A549 treated with CpdA at 1 μM for 4 hours (cell line): ENCODE measurements around the gene SAMD14. TPM values are rescaled to one million over a fixed set of nuclear protein-coding genes. Genes with fewer than 3 reads are reported as not detected.

Source experiments
- total RNA-seq: library from RNA; stranded (reverse); fragments of 200-300 nt; extraction: Qiagen RNA extraction; gene quantifications from 5 replicates; pipeline ENCODE4 v1.2.3, GENCODE V29; 2022; ENCODE audit warnings: low read depth

The SAMD14 gene
- 0.22 to 0.85 TPM (median 0.35 TPM) in 5 replicates for total RNA-seq

GRCh38 chr17:50129728-50130558 lies at the start of gene SAMD14:
Gene SAMD14 (minus strand): TSS chr17:50130160. CDS start chr17:50124959, 5,201 bp downstream.

GRCh38 chr17:50165867-50166517 lies 36.0 kb upstream of the SAMD14 start, which contains the start of gene SGCA:
Gene SGCA (plus strand): TSS chr17:50166005. CDS start chr17:50166041, 36 bp downstream.

GRCh38 chr17:50150354-50151040 lies 20.5 kb upstream of the SAMD14 start, which contains the start of gene PPP1R9B:
Gene PPP1R9B (minus strand): TSS chr17:50150677. CDS start chr17:50150513, 164 bp downstream.

GRCh38 chr17:50094753-50095619 lies 35.0 kb downstream of the SAMD14 start, which contains the start of gene PDK2:
Gene PDK2 (plus strand): TSS chr17:50095351. CDS start chr17:50095436, 85 bp downstream.

Other genes starting within 250 kb of the SAMD14 start
- gene DLX4, start 161.0 kb downstream of the SAMD14 start, total RNA-seq, result 1.4 to 3.2 TPM (median 2.6 TPM) in 5 replicates
- 0.14 to 0.23 TPM (median 0.19 TPM) in 5 replicates for gene DLX3, start 134.9 kb downstream of the SAMD14 start, total RNA-seq
- gene ITGA3, start 74.0 kb downstream of the SAMD14 start, total RNA-seq, result 411 to 486 TPM (median 441 TPM) in 5 replicates
- 11.3 to 19.7 TPM (median 17.8 TPM) in 5 replicates for gene PDK2, start 34.8 kb downstream of the SAMD14 start, total RNA-seq
- 47.0 to 62.9 TPM (median 59.0 TPM) in 5 replicates for gene PPP1R9B, start 20.5 kb upstream of the SAMD14 start, total RNA-seq
- 0.84 to 1.9 TPM (median 1.5 TPM) in 5 replicates for gene SGCA, start 35.8 kb upstream of the SAMD14 start, total RNA-seq
- 6.9 to 12.8 TPM (median 10.5 TPM) in 5 replicates for gene COL1A1, start 71.5 kb upstream of the SAMD14 start, total RNA-seq
- 24.5 to 28.2 TPM (median 27.3 TPM) in 5 replicates for gene TMEM92, start 144.3 kb upstream of the SAMD14 start, total RNA-seq
- 19.4 to 30.1 TPM (median 20.4 TPM) in 5 replicates for gene XYLT2, start 216.0 kb upstream of the SAMD14 start, total RNA-seq
- gene MRPL27, start 243.0 kb upstream of the SAMD14 start, total RNA-seq, result 140 to 167 TPM (median 158 TPM) in 5 replicates
- 14.7 to 16.8 TPM (median 15.6 TPM) in 5 replicates for gene EME1, start 243.1 kb upstream of the SAMD14 start, total RNA-seq